ENCODE measurements around the gene SHOX. TPM values are rescaled to one million over a fixed set of nuclear protein-coding genes. Genes with fewer than 3 reads are reported as not detected.

SHOX gene
- total RNA-seq, 3 donors from 2014 or later, result 0.12 to 0.22 TPM; not detected in 1

- intact Hi-C loops (cut with DNase I, micrococcal nuclease), result no loop called here
- Histone ChIP-seq H3K9me3 (no peaks in the 10 kb centered on the region), H3K36me3 (ENCODE audit: low read depth) (no peaks in the 10 kb centered on the region), H3K4me1 (ENCODE audit: low read depth) (no peaks in the 10 kb centered on the region), H3K4me3 (no peak overlapping the region)
- no peak for TF ChIP-seq CTCF (IDR thresholded peaks at IDR 0.05)
- DNase-seq (no peak), ATAC-seq (no peak)
Measured at GRCh38 chrX:630007-630611, 482 bp upstream of the SHOX start.

DNA sequence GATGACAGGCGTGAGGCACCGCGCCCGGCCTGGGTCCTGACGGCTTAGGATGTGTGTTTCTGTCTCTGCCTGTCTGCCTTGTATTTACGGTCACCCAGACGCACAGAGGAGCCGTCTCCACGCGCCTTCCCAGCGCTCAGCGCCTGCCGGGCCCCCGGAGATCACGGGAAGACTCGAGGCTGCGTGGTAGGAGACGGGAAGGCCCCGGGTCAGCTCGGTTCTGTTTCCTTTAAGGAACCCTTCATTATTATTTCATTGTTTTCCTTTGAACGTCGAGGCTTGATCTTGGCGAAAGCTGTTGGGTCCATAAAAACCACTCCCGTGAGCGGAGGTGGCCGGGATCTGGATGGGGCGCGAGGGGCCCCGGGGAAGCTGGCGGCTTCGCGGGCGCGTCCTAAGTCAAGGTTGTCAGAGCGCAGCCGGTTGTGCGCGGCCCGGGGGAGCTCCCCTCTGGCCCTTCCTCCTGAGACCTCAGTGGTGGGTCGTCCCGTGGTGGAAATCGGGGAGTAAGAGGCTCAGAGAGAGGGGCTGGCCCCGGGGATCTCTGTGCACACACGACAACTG, 1.3 kb downstream of the SHOX start:
- intact Hi-C loops (cut with DNase I, micrococcal nuclease), result no loop called here
- H3K4me3 ChIP-seq, result no peak overlapping the region
- H3K4me1 ChIP-seq (ENCODE audit: low read depth), result no peaks in the 10 kb centered on the region
- no peaks in the 10 kb centered on the region for H3K36me3 ChIP-seq (ENCODE audit: low read depth)
- no peaks in the 10 kb centered on the region for H3K9me3 ChIP-seq
- no peak for ATAC-seq
- no peak for TF ChIP-seq CTCF (IDR thresholded peaks at IDR 0.05)
- no peak for DNase-seq

DNA sequence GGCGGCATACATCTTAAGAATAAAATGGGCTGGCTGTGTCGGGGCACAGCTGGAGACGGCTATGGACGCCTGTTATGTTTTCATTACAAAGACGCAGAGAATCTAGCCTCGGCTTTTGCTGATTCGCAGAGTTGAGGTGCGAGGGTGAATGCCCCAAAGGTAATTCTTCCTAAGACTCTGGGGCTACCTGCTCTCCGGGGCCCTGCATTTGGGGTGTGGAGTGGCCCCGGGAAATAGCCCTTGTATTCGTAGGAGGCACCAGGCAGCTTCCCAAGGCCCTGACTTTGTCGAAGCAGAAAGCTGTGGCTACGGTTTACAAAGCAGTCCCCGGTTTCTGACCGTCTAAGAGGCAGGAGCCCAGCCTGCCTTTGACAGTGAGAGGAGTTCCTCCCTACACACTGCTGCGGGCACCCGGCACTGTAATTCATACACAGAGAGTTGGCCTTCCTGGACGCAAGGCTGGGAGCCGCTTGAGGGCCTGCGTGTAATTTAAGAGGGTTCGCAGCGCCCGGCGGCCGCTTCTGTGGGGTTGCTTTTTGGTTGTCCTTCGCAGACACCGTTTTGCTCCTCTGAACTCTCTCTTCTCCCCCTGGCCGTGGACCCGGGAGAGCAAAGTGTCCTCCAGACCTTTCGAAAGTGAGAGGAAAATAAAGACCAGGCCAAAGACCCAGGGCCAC, 1.9 kb downstream of the SHOX start:
- H3K36me3 ChIP-seq (ENCODE audit: low read depth), result no peaks in the 10 kb centered on the region
- H3K4me1 ChIP-seq (ENCODE audit: low read depth), result peaks cover under 1% of the 10 kb centered on the region
- DNase-seq (no peak), ATAC-seq (no peak)
- no peaks in the 10 kb centered on the region for H3K9me3 ChIP-seq
- TF ChIP-seq CTCF (IDR thresholded peaks at IDR 0.05), result no peak
- intact Hi-C loops (cut with DNase I, micrococcal nuclease), result no loop called here
- no peak overlapping the region for H3K4me3 ChIP-seq

DNA sequence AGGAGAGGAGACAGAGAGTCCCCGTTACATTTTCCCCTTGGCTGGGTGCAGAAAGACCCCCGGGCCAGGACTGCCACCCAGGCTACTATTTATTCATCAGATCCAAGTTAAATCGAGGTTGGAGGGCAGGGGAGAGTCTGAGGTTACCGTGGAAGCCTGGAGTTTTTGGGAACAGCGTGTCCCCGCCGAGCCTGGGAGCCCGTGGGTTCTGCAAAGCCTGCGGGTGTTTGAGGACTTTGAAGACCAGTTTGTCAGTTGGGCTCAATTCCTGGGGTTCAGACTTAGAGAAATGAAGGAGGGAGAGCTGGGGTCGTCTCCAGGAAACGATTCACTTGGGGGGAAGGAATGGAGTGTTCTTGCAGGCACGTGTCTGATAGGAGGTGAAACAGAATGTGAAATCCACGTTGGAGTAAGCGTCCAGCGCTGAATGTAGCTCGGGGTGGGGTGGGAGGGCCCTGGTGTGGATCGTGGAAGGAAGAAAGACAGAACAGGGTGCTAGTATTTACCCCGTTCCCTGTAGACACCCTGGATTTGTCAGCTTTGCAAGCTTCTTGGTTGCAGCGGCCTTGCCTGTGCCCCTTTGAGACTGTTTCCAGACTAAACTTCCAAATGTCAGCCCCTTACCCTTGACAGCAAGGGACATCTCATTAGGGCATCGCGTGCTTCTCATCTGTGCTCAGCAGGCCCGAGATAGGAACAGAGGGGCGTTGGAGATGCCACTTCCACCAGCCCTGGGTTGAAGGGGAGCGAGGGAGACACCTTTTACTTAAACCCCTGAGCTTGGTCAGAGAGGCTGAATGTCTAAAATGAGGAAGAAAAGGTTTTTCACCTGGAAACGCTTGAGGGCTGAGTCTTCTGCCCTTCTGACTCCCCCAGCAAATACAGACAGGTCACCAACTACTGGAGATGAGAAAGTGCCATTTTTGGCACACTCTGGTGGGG, 2.7 kb downstream of the SHOX start:
- no peak overlapping the region for H3K4me3 ChIP-seq
- peaks cover 7% of the 10 kb centered on the region for H3K4me1 ChIP-seq (ENCODE audit: low read depth)
- H3K36me3 ChIP-seq (ENCODE audit: low read depth), result no peaks in the 10 kb centered on the region
- no peak for ATAC-seq
- TF ChIP-seq CTCF (IDR thresholded peaks at IDR 0.05), result no peak
- H3K9me3 ChIP-seq, result no peaks in the 10 kb centered on the region
- intact Hi-C loops (cut with DNase I, micrococcal nuclease), result no loop called here
- no peak for DNase-seq
